Breast epithelium (tissue), 3 donors: ENCODE results near the gene PRMT5.

ENCODE experiments used
- CTCF ChIP-seq, 3 donors: fragments of 450-650 bp; IDR thresholded peaks; one replicate each; pipeline ENCODE4 v1.5.1; 2016 to 2017; ENCODE audit warnings: antibody characterized with exemption in 3 of 3, mild to moderate bottlenecking in 3 of 3, moderate library complexity in 3 of 3
- POLR2A ChIP-seq: fragments of 450-650 bp; IDR thresholded peaks from one replicate; pipeline ENCODE4 v1.6.1; 2016; ENCODE audit warnings: antibody characterized with exemption, mild to moderate bottlenecking, moderate library complexity
- POLR2AphosphoS5 ChIP-seq, 3 donors: sonication (generic); formaldehyde crosslinking; IDR thresholded peaks; one replicate each; pipeline ENCODE4 v1.6.1; 2017; ENCODE audit warnings: antibody characterized with exemption in 3 of 3

GRCh38 chr14:22896356-22896755 is 32.8 kb downstream of the PRMT5 start:
- no peak for TF ChIP-seq CTCF (IDR thresholded peaks at IDR 0.05)
- TF ChIP-seq POLR2A: no peak
- no peak for TF ChIP-seq POLR2AphosphoS5 (IDR thresholded peaks at IDR 0.05)
